GM12878 (cell line): ENCODE data around the gene LOXL3. TPM values are rescaled to one million over a fixed set of nuclear protein-coding genes. Genes with fewer than 3 reads are reported as not detected.
A peak's percentile ranks its signal among the peaks of the same experiment; 100 is the strongest.

ENCODE experiments used
- ATAC-seq: fragments of 200-7000 bp; cut with Tn5 transposase; 3 replicates; pipeline ENCODE4 v1.9.1; 2020; ENCODE audit warnings: mild to moderate bottlenecking, moderate library complexity
- BruUV-seq: library from RNA; stranded (reverse); fragments of 400-500 nt; replicated peaks from 2 replicates; lab custom pipeline; 2021; lab: Mats Ljungman, UMichigan
- CTCF ChIA-PET: fragments of 300-600 bp; sonication (Branson Sonifier 250); formaldehyde crosslinking; extraction: SDS; loops from one replicate; lab custom pipeline; 2021; ENCODE audit warnings: inconsistent platforms; lab: Yijun Ruan, JAX
- POLR2A ChIA-PET: fragments of 350-600 bp; formaldehyde crosslinking; extraction: SDS; loops from one replicate; lab custom pipeline; 2021; ENCODE audit warnings: inconsistent platforms; lab: Charles Lee
- RAD21 ChIA-PET: fragments of 300-600 bp; sonication (Branson Sonifier 250); formaldehyde crosslinking; loops from one replicate; lab custom pipeline; 2023; ENCODE audit warnings: antibody characterized with exemption; ENCODE audit not compliant: unreplicated experiment; lab: Charles Lee
- SMC1A ChIA-PET: fragments of 300-600 bp; sonication (Branson Sonifier 250); formaldehyde crosslinking; loops from one replicate; lab custom pipeline; 2023; ENCODE audit not compliant: unreplicated experiment, uncharacterized antibody; lab: Charles Lee
- DNase-seq: peaks from one replicate; pipeline ENCODE4 v3.0.0-alpha.2; 2011; ENCODE audit warnings: low read depth, low spot score
- FAIRE-seq: peaks from 3 replicates; lab custom pipeline; 2011; peaks lifted over from hg19 to GRCh38; lab: Jason Lieb, UNC
- H2AFZ ChIP-seq: 2 replicates; pipeline ENCODE4 v1.6.0; 2011; ENCODE audit warnings: low read depth, low read length, control low read depth; ENCODE audit not compliant: control insufficient read depth
- H3K27ac ChIP-seq: 2 replicates; pipeline ENCODE4 v1.5.1; 2011; ENCODE audit warnings: control low read depth; ENCODE audit not compliant: control insufficient read depth, insufficient read depth
- H3K27me3 ChIP-seq, 2 experiments: replicated peaks in 1 of 2; 2 replicates each; pipeline versions ENCODE4 v1.6.0 to v1.6.1; 2011; ENCODE audit warnings: low read length in 1 of 2; ENCODE audit not compliant: control insufficient read depth in 2 of 2, insufficient read depth in 2 of 2
- H3K36me3 ChIP-seq, 2 experiments: 2 replicates each; pipeline ENCODE4 v1.5.1; 2011; ENCODE audit warnings: low read length in 1 of 2; ENCODE audit not compliant: control insufficient read depth in 2 of 2, insufficient read depth in 2 of 2
- H3K4me1 ChIP-seq: 2 replicates; pipeline ENCODE4 v1.6.1; 2011; ENCODE audit warnings: mild to moderate bottlenecking, low read length, moderate library complexity, mixed read lengths; ENCODE audit not compliant: control insufficient read depth, insufficient read depth
- H3K4me2 ChIP-seq: 2 replicates; pipeline ENCODE4 v1.6.0; 2011; ENCODE audit warnings: control low read depth; ENCODE audit not compliant: control insufficient read depth, insufficient read depth
- H3K4me3 ChIP-seq: fragments of 200-600 bp; sonication (generic); 2 replicates; pipeline ENCODE4 v1.5.1; 2016
- H3K79me2 ChIP-seq: 2 replicates; pipeline ENCODE4 v1.6.0; 2011; ENCODE audit warnings: low read length; ENCODE audit not compliant: control insufficient read depth, insufficient read depth
- H3K9ac ChIP-seq: 2 replicates; pipeline ENCODE4 v1.8.0; 2011; ENCODE audit warnings: low read length, control low read depth, mixed read lengths; ENCODE audit not compliant: control insufficient read depth, insufficient read depth
- H3K9me3 ChIP-seq: replicated peaks from 3 replicates; pipeline ENCODE4 v1.5.1; 2011; ENCODE audit warnings: mild to moderate bottlenecking, low read length; ENCODE audit not compliant: control insufficient read depth, insufficient read depth
- H4K20me1 ChIP-seq: 2 replicates; pipeline ENCODE4 v1.6.0; 2011; ENCODE audit not compliant: control insufficient read depth, insufficient read depth
- ATF7 ChIP-seq: fragments of 450-650 bp; IDR thresholded peaks from 2 replicates; pipeline ENCODE4 v1.6.1; 2016; ENCODE audit warnings: low read depth, mild to moderate bottlenecking
- BACH1 ChIP-seq: fragments of 450-650 bp; IDR thresholded peaks from 2 replicates; pipeline ENCODE4 v1.6.1; 2017; ENCODE audit warnings: mild to moderate bottlenecking, borderline replicate concordance
- BCL3 ChIP-seq: IDR thresholded peaks from 2 replicates; pipeline ENCODE4 v1.6.1; 2011; ENCODE audit warnings: borderline replicate concordance, low read depth, mild to moderate bottlenecking, moderate library complexity, low read length; ENCODE audit not compliant: insufficient read depth, poor library complexity, severe bottlenecking
- FOXM1 ChIP-seq: IDR thresholded peaks from 2 replicates; pipeline ENCODE4 v1.6.1; 2012; ENCODE audit warnings: low read depth, mild to moderate bottlenecking, inconsistent platforms, low read length, moderate library complexity
- GATAD2B ChIP-seq: fragments of 450-650 bp; conservative IDR thresholded peaks from 2 replicates; pipeline ENCODE4 v1.6.1; 2017; ENCODE audit warnings: low read depth, mild to moderate bottlenecking, moderate library complexity
- MYB ChIP-seq: fragments of 150-350 bp; IDR thresholded peaks from 2 replicates; pipeline ENCODE4 v1.6.1; 2014; ENCODE audit warnings: mild to moderate bottlenecking, low read depth, low read length, borderline replicate concordance
- SIX5 ChIP-seq: IDR thresholded peaks from 2 replicates; pipeline ENCODE4 v1.6.1; 2011; ENCODE audit warnings: mild to moderate bottlenecking, low read depth, low read length, moderate library complexity; ENCODE audit not compliant: severe bottlenecking
- SUZ12 ChIP-seq: fragments of 200-600 bp; sonication (generic); IDR thresholded peaks from one replicate; pipeline ENCODE4 v1.6.1; 2018; ENCODE audit warnings: antibody characterized with exemption, mild to moderate bottlenecking; ENCODE audit not compliant: unreplicated experiment
- USF2 ChIP-seq: IDR thresholded peaks from 2 replicates; pipeline ENCODE4 v1.6.1; 2011; ENCODE audit warnings: low read depth, low read length, improper control_type of control experiment, borderline replicate concordance
- ZNF592 ChIP-seq: fragments of 450-650 bp; IDR thresholded peaks from 2 replicates; pipeline ENCODE4 v1.6.1; 2017; ENCODE audit warnings: mild to moderate bottlenecking, moderate library complexity
- ZNF622 ChIP-seq: fragments of 450-650 bp; IDR thresholded peaks from 2 replicates; pipeline ENCODE4 v1.6.1; 2017; ENCODE audit warnings: mild to moderate bottlenecking, inconsistent platforms
- WGBS: methylation state at CpG from one replicate; pipeline ENCODE4 v1.1.6; 2016; ENCODE audit warnings: low lambda C conversion rate; ENCODE audit not compliant: insufficient replicate concordance, insufficient coverage; ENCODE audit errors: missing lambda C conversion rate; 5-methylcytosine and 5-hydroxymethylcytosine counted together
- in situ Hi-C: fragments of 300-500 bp; cut with MboI; formaldehyde crosslinking; loops from 9 replicates; pipeline ENCODE4 v1.14.3; 2018; ENCODE audit warnings: mixed read lengths
- intact Hi-C: fragments of 100-400 bp; cut with micrococcal nuclease; formaldehyde crosslinking; loops from one replicate; pipeline ENCODE4 v1.14.2; 2022; ENCODE audit not compliant: unreplicated experiment
- polyA plus RNA-seq, 11 experiments: library from polyadenylated mRNA; depleted of rRNA in 4 of 11; unstranded in 6 of 11; stranded (reverse) in 5 of 11; fragments of >200 nt; fragmentation: Nextera tagmentation in 4 of 11; fragmentation: Illumina TruSeq in 1 of 11; extraction: Ambion mirVana in 4 of 11; extraction: Trizol in 1 of 11; gene quantifications; 1 replicate in 1 of 11; 2 replicates in 10 of 11; pipeline versions ENCODE4 v1.2.1 to v1.2.3, GENCODE V29; 2011 to 2016; ENCODE audit warnings: inconsistent platforms in 2 of 11, missing spikeins in 2 of 11, low read depth in 1 of 11
- total RNA-seq, 4 experiments: library from RNA; depleted of rRNA in 3 of 4; stranded (reverse); fragments of >200 nt in 3 of 4; fragmentation: Illumina TruSeq in 1 of 4; extraction: Trizol in 1 of 4; gene quantifications; 2 replicates each; pipeline versions ENCODE4 v1.2.1 to v1.2.3, GENCODE V29; 2013 to 2021

LOXL3 gene
- total and polyA plus RNA-seq, 10 of the 15 experiments (the other 5 are each of a cell fraction or from before 2014, with no cell fraction given) = 6.2 to 40.9 (median 23.3) TPM

GRCh38 chr2:74482801-74483674 is 70.7 kb downstream of the LOXL3 start, which contains the start of the genes CCDC142 and TTC31:
CCDC142 (minus strand) TSS chr2:74482998; CDS start chr2:74482837, 161 bp downstream.
TTC31 (plus strand) TSS chr2:74483081; CDS start chr2:74483096, 15 bp downstream.
- Histone ChIP-seq H2AFZ (peak within 1 kb of the TSS; percentile 100), H3K9me3 (no peaks in the 10 kb centered on the region), H3K9ac (peak within 1 kb of the TSS; percentile 91), H4K20me1 (no peaks in the 10 kb centered on the region; the same call in 1 of the 2 replicates), H3K27ac (peak within 1 kb of the TSS; percentile 96), H3K4me1 (peaks cover 13% of the 10 kb centered on the region), H3K27me3 (no peaks in the 10 kb centered on the region; a peak in 1 of 4 replicates), H3K4me2 (peak within 1 kb of the TSS; percentile 96), H3K36me3 (no peaks in the 10 kb centered on the region; a peak in 1 of 4 replicates), H3K4me3 (peak within 1 kb of the TSS; percentile 97), H3K79me2 (peaks cover 27% of the 10 kb centered on the region)
- ChIA-PET SMC1A (interaction anchor here (0.8 to 5.7 kb wide), 18 partner anchors 10 to 158 kb away, joined by 3 to 128 read pairs (median 5); partner anchors contain the start of genes INO80B, MRPL53 and WBP1), RAD21 (interaction anchor here (0.5 to 5.9 kb wide), 18 partner anchors 10 to 659 kb away, joined by 3 to 121 read pairs (median 4); partner anchors contain the start of genes AUP1, DQX1, HTRA2 and INO80B), POLR2A (interaction anchor here (0.6 to 3.6 kb wide), 12 partner anchors 9 to 108 kb away, joined by 3 to 44 read pairs (median 8); partner anchors contain the start of genes AUP1, HTRA2, INO80B and MRPL53), CTCF (interaction anchor here (0.7 to 19.4 kb wide), 31 partner anchors 9 to 588 kb away, joined by 3 to 280 read pairs (median 4); partner anchors contain the start of genes AUP1, C2orf81, DQX1 and HTRA2)
- FAIRE-seq (peak; percentile 96), ATAC-seq (peak; percentile 95), DNase-seq (peak; percentile 89)
- in situ Hi-C loops = loop anchor here (10.0 kb wide), 1 partner anchor 102 kb away; no protein-coding TSS in a partner anchor
- BruUV-seq = TSS peak; percentile 97
- intact Hi-C loops = loop anchor here (1.0 to 2.0 kb wide), 6 partner anchors 20 to 104 kb away; partner anchors contain the start of gene WBP1
- 1% methylated on average over 47 of the region's 50 CpGs for WGBS
- no peak for TF ChIP-seq SUZ12
- TF ChIP-seq MYB = no peak
- 0 out of 2 replicates have a peak, but pooled peaks have one; percentile 43 for TF ChIP-seq GATAD2B
- TF ChIP-seq ZNF592 = no peak
- no peak for TF ChIP-seq ZNF622
- peak; percentile 83 for TF ChIP-seq SIX5
- peak; percentile 63; the same call in 1 of the 2 replicates for TF ChIP-seq ATF7
- no peak; the same call in 1 of the 2 replicates for TF ChIP-seq BACH1
- TF ChIP-seq USF2 = no peak
- no peak for TF ChIP-seq BCL3
- TF ChIP-seq FOXM1 = no peak
